GM23248 (cell line): Measurements from ENCODE around the gene FKTN.

Experiments
- EZH2 ChIP-seq: fragments of 200-600 bp; sonication (generic); IDR thresholded peaks from 2 replicates; pipeline ENCODE4 v1.6.1; 2018; ENCODE audit warnings: antibody characterized with exemption, mild to moderate bottlenecking; ENCODE audit not compliant: insufficient read depth, poor library complexity, severe bottlenecking
- EZH2phosphoT487 ChIP-seq: fragments of 200-600 bp; sonication (generic); IDR thresholded peaks from 2 replicates; pipeline ENCODE4 v1.6.1; 2018; ENCODE audit warnings: antibody characterized with exemption, moderate library complexity, mild to moderate bottlenecking, low read depth; ENCODE audit not compliant: insufficient read depth

GRCh38 chr9:105658351-105658750 is 100.4 kb downstream of the FKTN start:
- TF ChIP-seq EZH2 (no peak), EZH2phosphoT487 (no peak)
